GM21423 (cell line): ENCODE results near the gene CREBZF.
A peak's percentile ranks its signal among the peaks of the same experiment; 100 is the strongest.
"Not testable (repeated sequence)": the region's sequence is repeated elsewhere in the genome, so short reads cannot be mapped to it uniquely, and the experiment has no call there.

ENCODE experiments used
- ATAC-seq: cut with Tn5 transposase; IDR thresholded peaks from one replicate; pipeline ENCODE4 v1.9.1; 2021; ENCODE audit warnings: mild to moderate bottlenecking, moderate library complexity; ENCODE audit not compliant: unreplicated experiment

CREBZF gene

DNA sequence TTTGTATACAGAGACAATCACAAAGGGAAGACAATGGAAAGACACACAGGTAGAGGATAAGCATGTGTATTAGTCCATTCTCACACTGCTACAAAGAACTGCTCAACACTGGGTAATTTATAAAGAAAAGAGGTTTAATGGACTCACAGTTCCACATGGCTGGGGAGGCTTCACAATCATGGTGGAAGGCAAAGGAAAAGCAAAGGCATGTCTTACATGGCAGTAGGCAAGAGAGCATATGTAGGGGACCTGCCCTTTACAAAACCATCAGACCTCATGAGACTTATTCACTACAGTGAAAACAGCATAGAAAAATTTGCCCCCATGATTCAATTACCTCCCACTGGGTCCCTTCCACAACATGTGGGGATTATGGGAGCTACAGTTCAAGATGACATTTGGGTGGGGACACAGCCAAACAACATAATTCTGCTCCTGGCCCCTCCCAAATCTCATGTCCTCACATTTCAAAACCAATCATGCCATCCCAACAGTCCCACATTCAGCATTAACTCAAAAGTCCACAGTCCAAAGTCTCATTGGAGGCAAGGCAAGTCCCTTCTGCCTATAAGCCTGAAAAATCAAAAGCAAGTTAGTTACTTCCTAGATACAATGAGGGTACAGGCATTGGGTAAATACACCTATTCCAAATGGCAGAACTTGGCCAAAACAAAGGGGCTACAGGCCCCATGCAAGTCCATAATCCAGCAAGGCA, 6.2 kb upstream of the CREBZF start:
- not testable (repeated sequence) for ATAC-seq

- ATAC-seq = no peak
Observed at GRCh38 chr11:85668157-85668556, 3.2 kb upstream of the CREBZF start.

DNA sequence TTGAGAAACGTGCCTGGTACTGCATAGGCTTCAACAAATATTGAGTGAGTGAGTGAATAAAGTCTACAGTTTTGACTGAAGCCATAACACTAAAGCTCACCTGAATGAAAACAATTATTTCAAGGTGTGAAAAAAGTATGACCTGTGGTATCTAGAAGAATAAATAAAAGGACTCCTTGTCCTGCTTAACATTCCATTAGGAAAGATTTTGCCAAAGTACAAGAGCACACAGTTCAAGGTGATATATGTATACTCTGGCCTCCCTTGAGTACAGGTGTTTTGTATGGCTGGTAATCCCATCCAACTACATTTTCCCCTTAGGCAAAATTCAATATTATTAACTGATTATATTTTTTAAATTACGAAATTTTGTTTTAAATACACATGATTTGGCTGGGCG, 1.8 kb upstream of the CREBZF start:
- no peak for ATAC-seq

- no peak for ATAC-seq
Observed at GRCh38 chr11:85665733-85666132, 804 bp upstream of the CREBZF start.

GRCh38 chr11:85663753-85664614, 945 bp downstream of the CREBZF start:
- peak; percentile 61 for ATAC-seq

DNA sequence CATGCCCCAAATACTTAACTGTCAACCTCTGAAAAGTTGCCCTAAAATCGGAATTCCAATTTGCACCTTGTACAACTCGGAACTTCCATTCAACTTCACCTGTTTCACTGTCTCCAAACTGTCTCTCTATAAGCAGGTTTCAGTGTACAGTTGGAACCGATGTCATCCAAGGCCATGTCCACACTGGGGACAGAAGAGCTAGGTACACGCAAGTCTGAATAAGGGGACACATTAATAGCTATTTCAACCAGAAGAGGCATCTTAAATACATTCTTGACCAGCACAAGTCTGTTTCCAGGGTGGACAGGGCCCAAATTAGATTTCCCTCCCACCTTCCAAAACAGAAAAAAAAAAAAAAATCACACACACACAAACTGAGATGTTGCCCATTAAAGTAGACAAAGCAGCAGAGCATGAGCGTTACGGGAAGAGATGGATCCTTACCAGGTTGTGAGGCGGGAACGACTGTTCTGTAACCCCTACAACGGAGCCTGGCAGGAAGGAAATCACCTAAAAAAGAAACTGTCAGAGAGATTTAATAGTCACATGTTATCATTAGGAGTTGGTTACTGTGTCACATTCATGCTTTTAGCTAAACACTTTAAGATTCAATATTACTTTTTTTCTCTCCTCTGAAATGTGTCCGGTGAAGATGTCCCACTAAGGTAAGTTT, 1.7 kb downstream of the CREBZF start:
- no peak for ATAC-seq

DNA sequence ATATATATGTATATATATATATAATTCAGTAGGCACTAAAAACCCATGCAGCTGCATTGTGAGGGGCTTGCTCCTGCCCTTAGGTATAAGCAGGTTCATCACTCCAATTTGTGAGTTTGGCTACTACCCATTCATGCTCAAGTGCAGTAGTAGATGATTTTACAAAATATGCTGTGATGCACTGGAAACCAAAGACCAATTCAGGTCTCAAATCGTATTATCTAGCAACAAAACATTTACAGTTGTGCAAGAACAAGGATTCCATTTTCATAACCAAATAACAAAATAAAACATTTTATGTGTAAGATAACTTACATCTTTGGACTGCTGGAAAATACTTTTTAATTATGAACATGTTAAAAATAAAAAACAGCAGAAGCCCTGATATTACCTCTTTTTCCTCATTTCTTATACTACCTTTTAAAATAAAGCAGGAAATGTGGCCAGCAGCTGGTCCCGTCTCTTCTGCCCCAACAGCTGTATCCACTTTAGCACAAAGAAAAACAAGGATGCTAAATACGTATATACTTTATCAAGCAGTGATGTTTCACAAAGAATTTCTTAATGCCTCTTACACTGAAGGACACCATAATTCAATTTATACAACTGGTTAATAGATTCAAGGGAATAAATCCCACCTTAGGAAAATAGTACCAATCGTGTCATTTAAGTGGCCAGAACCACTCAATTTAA, 2.8 kb downstream of the CREBZF start:
- ATAC-seq = no peak

- no peak for ATAC-seq
Observed at GRCh38 chr11:85658180-85658579, 6.7 kb downstream of the CREBZF start.

GRCh38 chr11:85656777-85657176, 8.2 kb downstream of the CREBZF start:
- ATAC-seq = no peak

- not testable (repeated sequence) for ATAC-seq
Observed at GRCh38 chr11:85654343-85654742, 10.6 kb downstream of the CREBZF start.

DNA sequence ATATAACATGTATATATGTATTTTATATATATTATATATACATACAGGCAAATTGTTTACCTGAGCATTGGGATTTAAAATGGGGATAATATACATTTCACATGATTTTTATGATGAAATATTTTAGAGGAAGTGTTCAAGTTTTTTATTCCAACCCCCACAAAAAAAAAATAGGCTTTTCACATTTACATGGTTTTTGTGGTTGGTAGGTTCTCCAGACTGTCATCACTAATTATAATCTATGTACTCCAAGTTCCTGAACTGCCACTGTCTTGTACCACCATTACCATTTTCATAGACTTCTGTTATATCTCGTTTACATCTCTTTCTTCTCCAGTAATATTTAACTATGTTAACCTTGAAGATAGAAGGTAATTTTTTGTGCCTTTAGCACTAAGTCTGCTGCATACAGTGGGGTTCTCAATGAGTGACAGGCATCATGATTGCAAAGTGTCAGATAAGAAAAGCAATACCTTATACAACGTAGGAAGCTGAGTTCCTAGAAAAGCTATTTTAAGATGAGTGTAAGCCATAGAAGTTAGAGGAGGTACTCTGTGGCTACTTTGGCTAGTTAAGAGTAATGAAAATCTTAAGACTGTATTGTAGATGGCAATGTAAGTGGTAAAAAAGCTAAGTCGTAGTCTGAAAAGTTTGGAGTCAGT, 12.0 kb downstream of the CREBZF start:
- ATAC-seq = no peak

GRCh38 chr11:85651118-85651517, 13.8 kb downstream of the CREBZF start:
- ATAC-seq = no peak

DNA sequence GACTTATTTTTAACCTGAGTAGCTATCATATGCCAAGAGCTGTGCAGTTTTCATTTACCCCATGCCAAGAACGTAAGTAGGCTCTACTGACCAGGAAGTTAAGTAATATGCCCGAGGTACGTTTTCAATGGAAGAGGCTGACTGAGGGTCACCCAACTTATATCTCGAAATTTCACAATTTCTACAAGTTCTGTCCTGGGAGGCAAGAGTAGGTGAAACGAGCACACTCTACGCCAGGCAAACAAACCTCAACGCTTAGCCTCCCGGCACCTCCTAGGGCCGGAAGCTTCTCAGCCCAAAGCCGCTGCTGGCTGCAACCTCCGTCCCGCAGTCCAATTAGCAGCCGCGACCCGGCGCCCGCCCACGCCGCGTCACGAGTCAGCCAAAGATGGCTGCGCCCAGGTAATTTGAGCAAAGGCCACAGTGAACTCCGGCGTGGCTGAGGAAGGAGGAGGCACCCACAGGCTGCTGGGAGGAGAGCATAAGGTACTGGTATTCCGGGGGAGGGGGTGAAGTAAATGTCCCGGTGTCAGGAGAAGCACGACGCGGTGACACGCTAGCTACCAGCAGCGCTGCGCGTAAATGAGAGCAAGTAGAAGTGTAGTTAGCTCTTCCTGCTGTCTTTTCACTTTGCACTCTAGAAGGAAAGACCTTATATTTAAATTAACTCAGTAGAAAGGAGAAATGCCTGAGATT, 17.2 kb downstream of the CREBZF start, which contains the start of gene TMEM126A:
Gene TMEM126A, plus strand, starts transcription at position 364 of the 696 bp plus-strand sequence. CDS start 2,289 bp downstream, outside the sequence.
- ATAC-seq = peak; percentile 99

- no peak for ATAC-seq
Observed at GRCh38 chr11:85647078-85647477, 17.9 kb downstream of the CREBZF start.

DNA sequence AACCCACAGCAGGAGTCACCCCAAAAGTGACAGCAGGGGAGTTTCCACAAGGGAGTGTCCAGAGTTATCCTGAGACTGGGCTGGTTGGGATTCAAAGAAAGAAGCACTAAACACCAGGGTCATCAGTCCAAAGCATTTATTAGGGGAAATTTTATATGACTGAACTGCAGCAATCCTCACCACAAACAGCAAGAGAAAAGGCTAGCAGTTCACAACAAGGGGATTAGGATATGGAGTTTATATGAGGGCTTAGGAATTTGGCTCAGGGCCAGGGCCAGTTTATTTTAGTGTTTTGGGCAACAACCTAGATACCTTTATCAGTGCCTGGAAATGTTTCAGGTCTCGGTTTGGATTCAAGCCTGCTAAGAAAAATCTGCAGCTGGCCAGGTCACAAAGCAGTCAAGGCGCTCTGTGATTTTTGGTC, 21.7 kb downstream of the CREBZF start:
- no peak for ATAC-seq

- ATAC-seq = no peak
Observed at GRCh38 chr11:85634747-85635146, 30.2 kb downstream of the CREBZF start.

DNA sequence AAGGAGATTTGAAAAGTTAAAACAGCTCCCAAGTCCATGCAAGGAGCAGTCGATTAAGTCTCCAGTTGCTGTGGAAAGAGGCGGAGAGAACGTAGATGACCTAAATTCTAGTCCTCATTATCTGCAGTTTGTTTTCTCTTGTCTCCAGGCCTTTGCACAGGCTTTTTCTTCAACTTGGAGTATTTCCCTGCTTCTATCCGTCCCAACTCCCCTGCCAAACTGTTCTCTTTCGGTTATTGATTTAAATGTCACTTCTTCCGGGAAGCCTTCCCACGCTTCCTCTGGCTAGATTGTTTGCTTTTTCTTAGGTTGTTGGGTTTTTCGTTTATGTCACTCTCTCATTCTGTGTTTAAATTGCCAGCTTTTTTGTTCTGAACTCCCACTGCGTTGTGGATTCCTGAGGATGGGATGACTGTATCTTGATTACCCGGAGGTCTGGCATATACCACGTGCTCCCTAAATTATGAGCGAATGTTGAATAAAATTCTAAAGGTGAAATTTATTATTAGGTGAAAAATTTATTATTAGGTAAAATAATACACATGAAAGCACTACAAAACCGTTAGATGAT, 36.1 kb downstream of the CREBZF start:
- ATAC-seq = peak; percentile 4

GRCh38 chr11:85627998-85628770, 36.7 kb downstream of the CREBZF start, which contains the start of gene TMEM126B:
TMEM126B (plus strand) TSS chr11:85628593; CDS start chr11:85628608, 15 bp downstream.
- peak; percentile 99 for ATAC-seq
